Esophagus mucosa (tissue), 1 donor: Measurements from ENCODE around the gene TTC9. TPM values are rescaled to one million over a fixed set of nuclear protein-coding genes. Genes with fewer than 3 reads are reported as not detected.

Experiments used
- ATAC-seq: fragments of 200-7000 bp; cut with Tn5 transposase; one replicate; pipeline ENCODE4 v1.9.1; 2020
- total RNA-seq: library from RNA; stranded (reverse); gene quantifications from one replicate; pipeline ENCODE4 v1.2.4, GENCODE V29; 2023
- donor health status: DM: yes; HTN: yes; CAD: no.

Gene TTC9
- total RNA-seq, 1 donor from 2014 or later: 40.5 TPM

- no peak for ATAC-seq
These were observed 75.2 kb downstream of the TTC9 start for GRCh38 chr14:70716958-70717357.

GRCh38 chr14:70718383-70719118 is 76.8 kb downstream of the TTC9 start:
- ATAC-seq: peak; percentile 98

GRCh38 chr14:70721542-70721941 is 79.8 kb downstream of the TTC9 start:
- no peak for ATAC-seq

DNA sequence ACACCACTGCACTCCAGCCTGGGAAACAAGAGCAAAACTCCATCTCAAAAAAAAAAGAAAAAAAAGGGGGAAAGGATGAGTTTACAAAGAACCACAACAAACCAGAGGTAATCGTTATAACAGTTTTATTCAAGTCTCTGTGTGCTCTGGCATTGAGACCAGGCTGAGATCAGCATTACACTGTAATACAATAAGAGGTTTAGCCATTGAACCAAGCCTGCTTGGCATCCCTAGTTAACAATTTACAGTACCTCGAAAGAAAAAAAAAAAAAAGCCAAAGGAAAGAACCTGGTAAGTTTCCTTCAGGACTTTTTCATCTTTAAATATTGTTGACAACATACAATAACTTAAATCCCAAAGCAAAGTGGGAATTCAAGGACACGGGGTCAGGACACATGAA is 80.7 kb downstream of the TTC9 start:
- no peak for ATAC-seq

- no peak for ATAC-seq
These were observed 81.6 kb downstream of the TTC9 start for GRCh38 chr14:70723276-70723675.

GRCh38 chr14:70724110-70724509 is 82.4 kb downstream of the TTC9 start:
- peak; percentile 68 for ATAC-seq

- ATAC-seq: peak; percentile 74
These were observed 83.2 kb downstream of the TTC9 start for GRCh38 chr14:70724944-70725343.

Other genes starting within 250 kb of the TTC9 start
- gene SYNJ2BP, start 224.8 kb upstream of the TTC9 start, total RNA-seq: 10.2 TPM
- not detected for gene ADAM21, start 189.7 kb upstream of the TTC9 start, total RNA-seq
- gene ADAM20, start 106.9 kb upstream of the TTC9 start, total RNA-seq: 0.80 TPM
- gene MED6, start 41.3 kb upstream of the TTC9 start, total RNA-seq: 22.2 TPM
- gene MAP3K9, start 167.6 kb downstream of the TTC9 start, total RNA-seq: 20.1 TPM